HG03039 (cell line): ENCODE measurements around the gene MASP1.

Experiments
- ATAC-seq: cut with Tn5 transposase; IDR thresholded peaks from one replicate; pipeline ENCODE4 v1.9.1; 2021; ENCODE audit warnings: mild to moderate bottlenecking, moderate library complexity; ENCODE audit not compliant: unreplicated experiment

Gene MASP1

DNA sequence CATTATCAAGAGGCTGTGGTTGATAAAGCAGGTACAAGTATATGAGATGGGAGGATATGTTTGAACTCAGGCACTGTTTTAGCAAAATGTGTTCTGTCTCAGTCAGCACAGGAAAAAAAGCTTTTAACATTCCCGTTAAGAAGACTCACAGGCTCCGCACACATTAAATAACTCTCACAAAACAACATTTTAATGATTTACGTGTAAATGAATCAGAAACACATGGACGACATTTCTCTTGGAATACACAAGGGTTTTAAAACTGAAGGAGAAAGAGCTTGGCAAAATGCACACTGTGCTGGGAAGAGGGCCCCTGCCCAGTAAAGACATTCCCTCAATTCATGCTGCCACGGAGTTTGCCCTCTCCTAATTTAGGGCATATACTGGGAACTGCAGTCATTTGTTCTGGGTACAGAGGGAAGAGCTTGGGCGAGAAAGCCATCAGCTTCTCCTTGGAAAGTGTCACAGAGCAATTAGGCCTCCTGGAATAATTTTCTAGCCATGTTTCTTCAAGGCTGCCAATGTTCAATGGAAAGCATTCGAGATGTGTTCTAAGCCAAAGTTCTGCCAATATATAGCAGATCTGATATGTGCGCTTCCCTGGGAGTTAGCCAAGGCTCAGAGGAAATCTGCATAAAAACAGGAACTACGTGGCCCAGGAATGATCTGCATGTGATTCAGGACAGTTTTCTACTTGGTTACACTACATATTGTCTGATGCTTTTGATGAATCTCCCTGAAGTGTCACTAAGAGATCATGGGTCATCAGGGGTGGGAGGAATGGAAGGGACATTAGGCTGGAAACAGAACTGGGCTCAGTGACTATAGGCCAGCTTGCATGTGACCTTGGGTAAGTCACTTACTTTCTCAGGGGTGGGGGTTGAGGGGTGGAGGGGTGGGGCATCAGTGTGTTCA is 2.2 kb upstream of the MASP1 start:
- no peak for ATAC-seq

DNA sequence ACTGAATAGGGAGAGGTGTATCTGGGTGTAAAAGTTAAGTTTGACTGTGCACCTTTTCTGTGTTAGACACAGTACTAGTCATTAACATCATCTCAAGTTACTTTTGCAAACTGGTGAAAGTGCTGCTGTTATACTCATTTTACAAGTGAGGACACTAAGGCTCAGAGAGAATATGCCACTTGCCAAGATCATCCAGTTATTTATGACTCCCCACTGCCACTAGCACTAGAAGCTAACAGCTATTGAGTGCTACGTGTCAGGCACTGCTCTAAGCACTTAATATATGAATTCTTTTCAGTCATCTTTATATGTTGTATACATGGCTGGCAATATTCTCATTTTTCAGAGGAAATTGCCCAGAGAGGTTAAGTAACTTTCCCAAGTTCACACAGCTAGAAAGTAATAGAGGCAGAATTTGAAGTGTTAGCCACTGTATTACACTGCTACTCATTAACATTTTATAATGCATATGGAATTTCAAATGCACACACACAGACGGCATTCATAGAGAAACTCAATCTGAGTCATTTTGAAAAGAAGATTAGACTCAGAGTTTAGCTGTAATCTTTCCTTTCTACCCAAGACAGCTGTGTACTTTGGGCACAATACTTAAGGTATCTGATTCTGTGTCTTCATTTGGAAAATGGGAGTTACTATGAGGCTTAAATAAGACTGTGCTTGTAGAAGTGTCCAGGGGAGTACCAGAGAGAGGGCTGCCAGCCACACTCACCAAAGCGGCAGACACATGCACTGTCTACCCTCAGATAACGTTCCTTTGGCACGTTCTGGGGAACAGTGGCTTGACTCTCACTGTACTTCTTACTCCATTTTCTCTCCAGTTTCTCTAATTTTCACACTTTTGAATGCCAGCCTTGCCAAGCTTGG is 1.3 kb upstream of the MASP1 start:
- ATAC-seq: no peak

DNA sequence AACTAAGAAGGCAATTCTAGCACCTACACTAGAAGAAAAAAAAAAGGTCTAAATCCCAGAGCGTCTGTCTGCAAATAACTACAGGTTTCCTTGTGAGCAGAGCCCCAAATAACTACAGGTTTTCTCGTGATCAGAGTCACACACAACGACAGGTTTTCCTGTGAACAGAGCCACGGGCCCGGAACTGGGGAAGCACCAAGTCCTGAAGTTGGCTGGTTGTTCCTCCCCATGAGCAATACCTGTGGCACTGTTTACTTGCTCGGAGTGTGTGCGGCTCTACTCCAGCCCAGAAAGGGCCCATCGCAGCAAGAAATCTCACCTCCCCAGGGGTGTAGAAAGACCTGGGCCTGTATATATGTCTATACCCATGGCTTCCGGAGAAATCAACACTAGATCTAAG is 644 bp upstream of the MASP1 start:
- ATAC-seq: no peak

DNA sequence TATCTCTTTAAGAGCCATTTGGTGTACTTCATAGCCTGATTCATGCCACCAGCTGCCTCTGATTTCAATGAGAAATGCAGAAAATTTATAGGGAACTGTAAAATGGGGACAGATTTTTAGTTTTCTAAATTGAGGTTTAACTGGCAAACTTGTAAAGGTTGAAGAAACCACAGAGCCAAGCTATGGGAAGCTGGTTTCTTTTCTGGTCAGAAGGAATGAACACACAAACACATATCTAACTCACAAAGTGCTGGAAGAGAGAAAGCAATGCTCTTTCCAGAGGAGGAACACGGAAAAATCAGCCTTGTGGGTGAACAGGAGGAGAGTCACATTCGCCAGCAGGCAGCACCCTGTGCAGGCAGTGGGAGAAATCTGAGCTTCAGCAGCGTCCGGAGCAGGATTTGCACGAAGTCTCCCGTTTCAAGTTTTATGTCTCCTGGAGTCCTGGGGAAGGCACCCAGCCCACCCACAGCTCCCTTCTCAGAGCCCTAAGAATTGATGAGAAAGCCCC is 481 bp downstream of the MASP1 start:
- ATAC-seq: no peak

DNA sequence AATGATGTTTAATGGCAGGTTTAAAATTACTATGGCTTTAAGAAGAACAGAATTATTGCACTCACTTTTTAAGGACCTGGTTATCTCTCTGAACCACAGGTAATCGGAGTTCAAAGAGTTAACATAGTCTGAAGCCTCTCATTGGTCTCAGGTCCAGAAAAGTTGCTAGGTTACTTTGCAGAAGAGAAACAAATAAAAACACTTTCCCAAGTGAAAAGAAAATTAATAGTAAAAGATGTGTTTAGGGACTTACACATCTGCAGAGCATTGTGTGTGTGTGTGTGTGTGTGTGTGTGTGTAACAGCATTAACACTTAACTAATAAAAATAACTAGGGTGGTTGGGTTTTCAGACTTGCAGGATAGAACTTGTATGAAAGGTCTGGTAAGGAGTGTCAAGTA is 1.0 kb downstream of the MASP1 start:
- no peak for ATAC-seq

DNA sequence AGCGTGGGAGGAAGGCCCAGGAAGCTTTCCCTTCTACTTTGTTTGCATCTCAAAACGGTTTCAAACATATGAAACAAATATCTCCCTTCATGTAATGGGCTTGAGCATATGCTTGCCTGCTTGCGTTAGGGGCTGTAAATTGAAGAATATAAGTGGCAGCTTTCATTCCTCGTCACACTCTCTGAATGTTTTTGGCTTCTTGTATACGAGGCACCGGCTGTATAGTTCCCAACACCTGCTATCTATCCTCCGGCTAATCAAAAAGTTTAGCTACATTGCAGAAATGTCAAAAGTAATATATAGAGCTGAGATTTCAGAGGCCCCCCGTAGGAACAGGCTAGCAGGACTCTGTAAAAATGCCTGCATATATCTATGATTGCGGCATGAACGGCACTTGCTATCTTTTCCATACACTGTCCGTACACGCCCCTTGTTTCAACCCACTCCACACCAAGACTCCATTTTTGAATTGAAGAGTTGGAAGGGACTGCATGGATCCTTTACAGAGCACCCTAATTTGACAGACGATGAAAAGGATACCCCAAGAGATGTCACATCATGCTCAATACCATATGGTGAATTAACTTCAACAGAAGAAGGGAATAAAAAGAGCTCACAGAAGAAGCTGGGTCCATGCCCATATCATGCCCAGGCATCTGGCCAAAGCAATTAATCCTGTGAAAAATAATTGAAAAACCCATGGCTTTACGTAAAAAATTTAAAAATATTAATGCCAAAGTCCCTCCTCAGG is 2.5 kb downstream of the MASP1 start:
- no peak for ATAC-seq

DNA sequence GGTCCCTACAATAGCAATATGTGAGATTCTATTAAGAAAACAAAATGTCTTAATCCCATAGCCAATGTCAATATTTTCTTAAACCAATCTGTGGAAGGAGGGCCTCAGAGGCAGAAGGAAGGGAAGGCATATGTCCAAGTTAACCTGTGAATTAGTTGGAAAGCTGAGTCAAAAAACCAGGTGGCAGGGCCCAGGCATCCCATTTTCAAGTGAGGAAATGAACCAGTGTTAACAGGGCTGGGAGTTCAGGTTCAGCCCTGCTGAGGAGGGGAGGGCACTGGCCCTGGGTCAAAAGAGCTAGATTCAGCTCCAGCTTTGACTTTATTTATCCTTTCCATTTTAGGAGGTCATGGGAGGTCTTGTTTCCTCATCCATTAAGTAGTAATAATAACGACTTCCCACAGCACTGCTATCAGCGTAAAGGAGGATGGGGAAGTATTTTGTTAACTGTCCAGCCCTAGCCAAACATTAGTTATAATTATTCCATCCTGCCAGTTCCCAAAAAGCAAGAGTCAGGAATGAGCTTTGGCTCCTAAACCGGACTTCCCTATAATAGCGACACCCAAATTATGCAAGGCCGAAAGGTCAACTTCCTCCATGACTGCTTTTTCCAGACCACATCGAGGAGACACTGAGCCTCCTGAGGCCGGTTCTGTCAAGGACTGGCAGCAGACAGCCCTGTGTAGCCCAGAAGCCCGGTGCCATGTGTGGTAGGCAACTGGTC is 3.2 kb downstream of the MASP1 start:
- ATAC-seq: no peak

DNA sequence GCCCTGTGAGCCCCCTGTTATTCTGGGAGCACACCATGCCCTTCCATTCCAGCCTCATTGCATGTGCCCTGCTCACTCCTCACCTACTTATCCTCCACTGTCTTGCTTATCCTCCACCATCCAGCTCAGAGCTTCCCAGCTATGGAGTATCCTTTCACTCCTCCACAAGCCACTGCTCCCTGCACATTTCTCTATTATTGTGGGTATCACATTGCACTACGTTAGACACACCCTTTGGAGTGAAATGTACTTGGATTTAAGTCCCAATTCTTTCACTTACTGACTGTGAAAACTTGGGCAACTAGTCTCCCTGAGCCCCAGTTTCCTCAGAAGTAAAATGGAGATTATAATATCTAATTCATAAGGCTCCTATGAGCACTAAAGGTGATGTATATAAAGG is 4.3 kb downstream of the MASP1 start:
- no peak for ATAC-seq

DNA sequence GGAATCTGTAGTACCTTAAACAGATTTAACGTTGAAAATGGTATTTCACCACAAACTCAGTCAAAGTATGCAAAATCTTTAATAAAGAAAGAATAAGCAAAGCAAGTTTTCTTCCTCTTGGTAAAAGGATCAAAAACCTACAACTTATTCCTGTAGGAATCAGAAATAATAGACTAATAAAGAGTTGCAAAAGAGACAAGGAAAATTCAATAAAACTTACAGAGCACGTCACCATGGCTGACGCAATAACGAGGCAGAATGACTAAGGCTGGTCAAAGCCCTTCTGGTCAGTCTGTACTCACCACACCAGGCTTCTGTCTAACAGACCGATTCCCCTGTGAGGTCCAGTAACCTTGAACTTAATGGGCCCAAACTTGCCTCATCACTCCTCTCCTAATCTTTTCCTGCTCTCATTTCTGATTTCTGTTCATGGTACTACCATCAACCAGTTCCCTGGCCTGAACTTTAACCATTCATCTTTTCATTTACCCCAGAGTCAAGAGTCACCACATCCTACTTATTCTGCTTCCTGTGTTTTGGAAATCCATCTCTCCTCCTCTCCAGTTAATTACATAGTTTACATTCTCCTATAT is 5.0 kb downstream of the MASP1 start:
- ATAC-seq: no peak

DNA sequence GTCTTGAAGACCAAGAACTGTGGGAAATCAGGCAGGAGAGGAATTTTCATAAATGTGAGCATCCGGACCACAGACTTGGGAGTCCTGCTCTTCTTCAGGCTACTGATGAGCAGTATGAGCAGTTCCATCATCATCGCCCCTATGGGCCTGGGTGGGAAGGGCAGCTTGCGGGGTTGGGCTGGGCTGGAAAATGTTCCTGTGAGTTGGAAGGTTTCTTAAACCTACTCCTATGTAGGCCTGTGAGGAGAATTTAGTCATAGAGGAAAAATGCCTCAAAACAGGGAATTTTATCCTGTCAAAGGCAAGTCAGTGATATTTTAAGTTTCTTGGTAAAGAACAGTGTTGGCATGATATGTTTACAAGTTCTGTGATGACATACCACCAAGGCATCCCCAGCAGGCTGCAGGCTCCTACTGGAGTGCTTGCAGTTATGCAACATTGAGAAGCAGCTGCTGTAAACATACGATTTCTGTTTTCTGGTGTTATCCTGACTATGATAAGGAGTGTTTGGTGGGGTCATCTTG is 10.3 kb downstream of the MASP1 start:
- no peak for ATAC-seq

DNA sequence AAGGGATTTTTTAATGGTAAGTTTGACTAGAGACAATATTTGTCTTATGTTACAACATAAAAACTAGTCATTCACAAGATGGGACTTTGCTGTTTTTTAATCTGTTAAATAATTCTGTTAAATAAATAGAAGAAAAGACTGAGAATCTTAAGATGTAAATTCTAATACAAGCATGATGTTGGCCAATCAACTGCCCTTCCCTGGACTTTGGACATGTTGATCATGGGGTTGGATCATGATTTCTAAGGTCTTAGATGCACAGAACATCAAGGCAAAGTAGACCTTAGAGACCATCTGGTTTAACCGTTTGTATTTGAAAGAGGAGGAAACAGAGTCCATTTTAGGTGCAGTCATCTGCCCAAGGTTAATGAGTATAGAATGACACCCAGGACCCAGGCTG is 10.9 kb downstream of the MASP1 start:
- no peak for ATAC-seq

DNA sequence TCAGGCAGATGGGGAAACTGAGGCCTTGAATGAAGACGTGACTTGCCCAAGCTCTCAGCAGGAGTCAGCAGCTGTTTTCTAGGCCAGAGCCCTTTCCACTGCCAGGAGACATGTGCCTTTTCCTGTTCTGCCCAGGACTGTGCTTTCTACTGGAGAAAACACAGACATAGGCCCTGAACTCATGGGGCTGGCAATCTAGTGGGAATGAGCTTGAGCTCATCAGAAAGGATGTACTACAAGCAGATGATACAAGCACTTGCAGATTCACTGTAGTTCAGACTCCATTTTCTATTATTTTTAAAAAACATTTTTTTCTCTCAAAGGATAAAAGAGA is 14.4 kb downstream of the MASP1 start:
- ATAC-seq: no peak

DNA sequence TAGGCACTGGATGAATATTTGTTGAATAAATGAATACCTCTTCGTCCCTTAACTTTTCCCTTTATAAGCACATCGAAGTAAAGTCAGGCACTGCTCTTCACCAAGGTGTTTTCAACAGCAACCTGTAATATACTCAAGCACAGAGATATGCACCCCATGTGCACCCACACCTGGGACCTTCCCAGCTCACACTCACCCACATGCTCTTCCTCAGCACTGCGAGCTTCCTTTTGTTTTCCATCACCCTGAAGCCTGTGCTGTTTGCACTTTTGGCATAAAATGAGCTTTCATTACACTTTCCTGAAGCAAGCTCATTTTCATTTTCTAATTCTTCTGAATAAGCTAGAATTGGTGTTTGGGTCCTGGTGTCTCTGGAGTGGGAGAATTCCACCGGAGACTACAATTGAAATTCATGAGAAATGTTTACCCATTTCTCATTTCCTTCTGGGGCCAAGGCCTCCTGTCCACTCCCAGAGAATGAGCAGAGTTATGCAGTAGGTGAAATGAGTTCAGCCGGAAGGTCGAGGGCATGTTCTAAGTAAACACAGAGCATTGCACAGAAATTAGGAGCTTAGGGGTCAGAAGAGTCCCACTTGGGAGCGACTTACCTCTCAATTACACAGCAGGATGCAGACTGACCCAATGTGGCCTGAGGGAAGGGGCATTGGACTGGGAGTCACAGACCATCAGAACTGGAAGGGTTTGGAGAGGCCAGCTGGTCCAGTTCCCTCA is 15.0 kb downstream of the MASP1 start:
- no peak for ATAC-seq

DNA sequence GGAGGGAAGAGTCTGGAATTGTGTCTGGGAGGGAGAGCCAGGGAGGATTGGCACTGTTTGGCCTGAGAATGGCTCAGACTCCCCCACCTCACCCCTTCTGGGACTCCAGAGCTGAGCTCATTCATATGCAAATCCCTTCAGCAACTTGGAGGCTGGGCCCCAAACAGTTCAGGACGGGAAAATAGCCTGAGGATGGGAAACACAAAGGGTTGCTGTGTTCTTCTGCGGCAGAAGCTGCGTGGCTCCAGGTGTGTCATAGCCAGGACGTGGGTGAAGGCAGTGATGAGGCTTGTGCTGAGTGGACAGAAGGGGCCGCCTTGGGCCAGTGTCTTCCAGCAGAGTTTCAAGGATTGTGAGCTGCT is 16.6 kb downstream of the MASP1 start:
- no peak for ATAC-seq

DNA sequence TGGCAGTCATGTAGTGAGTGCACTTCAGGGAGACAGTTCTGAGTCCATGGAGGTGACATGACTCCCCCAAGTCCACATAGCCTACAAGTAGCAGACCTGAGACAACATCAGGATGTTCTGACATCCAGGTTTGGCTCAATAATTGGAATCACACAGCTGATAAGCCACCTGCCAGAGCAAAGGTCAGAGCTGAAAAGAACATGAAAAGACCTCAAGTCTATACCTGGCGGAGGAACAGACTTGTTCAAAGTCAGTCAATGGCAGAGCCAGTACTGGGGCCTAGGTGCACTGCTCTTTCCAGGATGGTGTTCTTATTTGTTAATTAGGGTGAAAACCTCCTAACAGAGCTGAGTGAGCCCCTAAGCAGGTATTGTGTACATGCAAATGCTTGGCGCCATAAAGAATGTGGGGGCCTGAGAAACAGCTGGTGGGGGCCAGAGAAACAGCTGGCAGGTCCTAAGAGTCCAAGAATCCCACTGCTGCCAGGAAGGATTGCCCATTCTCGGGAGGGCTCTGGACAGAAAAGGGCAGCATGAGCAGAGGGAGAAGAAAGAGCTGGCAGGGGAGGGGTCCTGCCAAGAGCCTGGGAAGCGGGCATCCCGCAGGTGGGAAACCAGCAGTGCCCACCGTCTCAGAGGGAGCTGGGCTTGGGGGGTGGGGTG is 17.1 kb downstream of the MASP1 start:
- ATAC-seq: no peak

DNA sequence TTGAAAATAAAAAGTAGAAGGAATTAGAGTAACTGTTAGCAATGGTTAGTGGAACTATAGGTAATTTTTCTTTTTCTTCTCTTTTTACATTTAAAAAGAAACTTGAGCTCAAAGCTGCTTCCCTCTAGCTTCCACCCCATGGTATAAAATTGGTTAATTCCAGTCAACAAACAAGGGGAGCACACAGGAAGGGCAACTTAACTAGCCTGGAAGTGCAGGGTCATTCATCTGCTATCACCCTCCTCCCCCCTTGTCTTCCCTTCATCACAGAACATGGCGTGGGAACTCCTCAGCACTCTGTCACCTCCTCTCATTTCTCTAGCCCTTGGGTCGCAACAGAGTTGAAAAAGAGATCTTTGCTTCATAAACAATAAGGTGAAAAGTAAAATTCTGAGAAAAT is 20.0 kb downstream of the MASP1 start:
- no peak for ATAC-seq

DNA sequence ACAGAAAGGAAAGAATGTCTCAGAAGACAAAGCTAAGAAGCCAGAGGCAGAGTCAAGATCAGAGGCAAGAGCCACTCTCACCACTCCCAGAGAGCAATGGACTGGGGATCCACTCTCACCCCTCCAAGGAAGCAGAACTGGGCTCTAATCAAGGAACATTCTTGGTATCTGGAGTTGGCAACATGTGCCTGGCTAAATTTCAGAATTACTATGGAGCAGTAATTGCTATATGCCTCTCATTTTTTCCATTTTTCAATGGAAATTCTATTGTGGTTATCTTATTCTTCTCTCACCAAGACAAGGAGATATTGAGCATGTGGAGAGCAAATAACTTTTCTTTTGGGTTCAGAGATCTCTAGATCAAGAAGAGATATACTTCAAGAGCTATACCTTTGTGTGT is 22.1 kb downstream of the MASP1 start:
- ATAC-seq: no peak

DNA sequence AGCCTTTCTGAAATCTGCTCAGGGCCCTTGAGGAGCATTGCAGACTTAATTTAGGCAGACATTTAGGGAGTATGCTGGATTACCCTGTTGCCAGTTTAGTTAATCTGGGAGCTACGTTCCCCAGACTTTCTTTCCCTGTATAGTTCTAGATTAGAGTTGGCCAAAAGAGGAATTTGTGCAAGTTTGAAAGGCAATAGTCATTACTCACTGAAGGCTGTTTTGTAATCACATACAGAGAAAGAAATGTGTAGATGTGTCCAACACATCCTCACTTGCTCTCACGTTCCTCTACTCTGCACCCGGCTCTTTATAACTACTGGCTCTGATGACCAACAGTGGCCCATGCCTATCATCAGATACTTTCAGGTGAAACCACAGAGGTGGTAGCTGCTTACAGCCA is 24.2 kb downstream of the MASP1 start:
- no peak for ATAC-seq

DNA sequence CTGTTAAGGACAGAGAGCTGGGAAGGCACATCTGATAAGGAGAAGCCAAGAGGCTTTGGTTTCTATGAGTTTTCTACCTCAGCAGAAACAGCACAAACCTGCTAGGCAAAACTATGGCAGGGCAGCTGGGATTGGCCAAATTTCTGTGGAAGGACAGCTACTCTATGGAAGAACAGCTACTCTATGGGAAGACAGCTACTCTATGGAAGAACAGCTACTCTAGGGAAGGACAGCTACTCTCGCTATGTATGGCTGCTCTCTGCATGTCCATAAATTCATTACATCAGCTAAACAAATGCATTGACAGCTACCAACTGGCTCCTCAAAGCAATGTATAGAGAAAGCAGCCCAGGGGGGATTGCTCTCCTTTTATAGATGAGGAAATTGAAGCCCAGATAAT is 24.8 kb downstream of the MASP1 start:
- ATAC-seq: no peak
